H1 (cell line): Measurements from ENCODE around the gene GGN.

ENCODE experiments used
- CEBPB ChIP-seq: IDR thresholded peaks from 2 replicates; pipeline ENCODE4 v1.6.1; 2012; ENCODE audit warnings: low read depth, low read length
- TF ChIP-seq, protein P1 (sequence below), 3 experiments: IDR thresholded peaks; 1 replicate in 2 of 3; 2 replicates in 1 of 3; pipeline versions ENCODE4 v1.5.1 to v1.6.1; 2011; ENCODE audit warnings: low read length in 3 of 3, mild to moderate bottlenecking in 3 of 3, inconsistent platforms in 2 of 3, low read depth in 1 of 3, moderate library complexity in 1 of 3; ENCODE audit not compliant: insufficient read depth in 1 of 3; ENCODE audit errors: control extremely low read depth in 1 of 3

DNA sequence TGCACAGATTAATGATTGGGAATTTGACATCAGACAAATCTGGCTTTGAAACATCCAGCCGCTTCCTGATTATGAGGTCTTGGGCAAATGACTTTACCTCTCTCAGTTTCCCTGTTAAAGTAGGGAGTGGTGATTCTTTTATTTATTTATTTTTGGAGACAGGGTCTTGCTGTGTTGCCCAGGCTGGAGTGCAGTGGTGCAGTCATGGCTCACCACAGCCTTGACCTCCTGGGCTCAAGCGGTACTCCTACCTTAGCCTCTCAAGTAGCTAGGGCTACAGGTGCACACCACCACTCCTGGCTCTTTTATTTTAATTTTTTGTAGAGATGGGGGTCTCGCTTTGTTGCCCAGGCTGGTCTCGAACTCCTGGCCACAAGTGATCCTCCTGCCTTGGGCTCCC, 10.8 kb downstream of the GGN start:
- TF ChIP-seq, protein P1, sequence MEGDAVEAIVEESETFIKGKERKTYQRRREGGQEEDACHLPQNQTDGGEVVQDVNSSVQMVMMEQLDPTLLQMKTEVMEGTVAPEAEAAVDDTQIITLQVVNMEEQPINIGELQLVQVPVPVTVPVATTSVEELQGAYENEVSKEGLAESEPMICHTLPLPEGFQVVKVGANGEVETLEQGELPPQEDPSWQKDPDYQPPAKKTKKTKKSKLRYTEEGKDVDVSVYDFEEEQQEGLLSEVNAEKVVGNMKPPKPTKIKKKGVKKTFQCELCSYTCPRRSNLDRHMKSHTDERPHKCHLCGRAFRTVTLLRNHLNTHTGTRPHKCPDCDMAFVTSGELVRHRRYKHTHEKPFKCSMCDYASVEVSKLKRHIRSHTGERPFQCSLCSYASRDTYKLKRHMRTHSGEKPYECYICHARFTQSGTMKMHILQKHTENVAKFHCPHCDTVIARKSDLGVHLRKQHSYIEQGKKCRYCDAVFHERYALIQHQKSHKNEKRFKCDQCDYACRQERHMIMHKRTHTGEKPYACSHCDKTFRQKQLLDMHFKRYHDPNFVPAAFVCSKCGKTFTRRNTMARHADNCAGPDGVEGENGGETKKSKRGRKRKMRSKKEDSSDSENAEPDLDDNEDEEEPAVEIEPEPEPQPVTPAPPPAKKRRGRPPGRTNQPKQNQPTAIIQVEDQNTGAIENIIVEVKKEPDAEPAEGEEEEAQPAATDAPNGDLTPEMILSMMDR (IDR thresholded peaks at IDR 0.05; ENCODE audit: control extremely low read depth in 1 of 3, insufficient read depth in 1 of 3, low read depth in 1 of 3, low read length in 3 of 3): no peak
- TF ChIP-seq CEBPB: no peak
